Lower lobe of right lung (tissue), 2 donors: Measurements from ENCODE around the gene CACNA1D. TPM values are rescaled to one million over a fixed set of nuclear protein-coding genes. Genes with fewer than 3 reads are reported as not detected.

Experiments
- ATAC-seq, 2 donors: fragments of 200-7000 bp; cut with Tn5 transposase; one replicate each; pipeline ENCODE4 v1.9.1; 2020 to 2022; ENCODE audit warnings: mild to moderate bottlenecking in 2 of 2, moderate library complexity in 2 of 2
- DNase-seq: peaks from one replicate; pipeline ENCODE4 v3.0.0-alpha.2; 2020
- H3K27ac ChIP-seq: fragments of 200-600 bp; one replicate; pipeline ENCODE4 v1.8.0; 2022
- H3K27me3 ChIP-seq: fragments of 200-600 bp; one replicate; pipeline ENCODE4 v1.8.0; 2022; ENCODE audit warnings: low read depth
- H3K36me3 ChIP-seq: fragments of 200-600 bp; one replicate; pipeline ENCODE4 v1.8.0; 2022; ENCODE audit warnings: mild to moderate bottlenecking
- H3K4me1 ChIP-seq: fragments of 200-600 bp; one replicate; pipeline ENCODE4 v1.8.0; 2022
- H3K4me3 ChIP-seq: fragments of 200-600 bp; one replicate; pipeline ENCODE4 v1.8.0; 2022; ENCODE audit warnings: mild to moderate bottlenecking
- H3K9me3 ChIP-seq: fragments of 200-600 bp; one replicate; pipeline ENCODE4 v1.8.0; 2022
- intact Hi-C: fragments of 100-400 bp; cut with DNase I; formaldehyde crosslinking; loops from one replicate; pipeline ENCODE4 v1.11.0; 2022
- total RNA-seq: library from RNA; stranded (reverse); fragmentation: NEBNext Ultra II Directional; extraction: Animal tissue kit (Norgen Biotek cat#: 25700); gene quantifications from one replicate; pipeline ENCODE4 v1.2.1, GENCODE V29; 2021
- TF ChIP-seq, protein P1 (sequence below): fragments of 200-600 bp; IDR thresholded peaks from one replicate; pipeline ENCODE4 v1.8.0; 2022; ENCODE audit warnings: antibody characterized with exemption, mild to moderate bottlenecking
- donor health status: DM: no; HTN: yes; CAD: no; lungs with severe emphysema.

CACNA1D gene
- total RNA-seq, 1 donor from 2014 or later, result 33.6 TPM

DNA sequence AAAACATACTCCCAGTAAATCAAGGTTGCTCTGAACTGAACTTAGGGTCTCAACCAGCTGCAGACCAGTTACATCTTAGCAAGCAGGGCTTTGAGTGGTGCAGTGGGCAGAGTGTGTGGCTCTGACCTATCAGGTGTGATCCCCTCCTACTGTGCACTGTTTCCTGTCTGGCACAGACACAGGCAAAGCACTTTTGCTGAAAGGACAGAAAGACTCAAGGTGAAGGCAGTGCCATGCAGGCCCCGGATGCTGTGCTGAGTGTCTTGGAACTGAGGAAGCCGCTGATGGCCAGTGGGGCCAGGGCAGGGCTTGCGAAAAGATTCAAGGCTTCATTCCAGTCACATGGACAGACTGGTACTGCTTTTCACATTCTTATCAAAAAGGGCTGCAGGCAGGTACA lies 85.2 kb downstream of the CACNA1D start:
- TF ChIP-seq, protein P1, sequence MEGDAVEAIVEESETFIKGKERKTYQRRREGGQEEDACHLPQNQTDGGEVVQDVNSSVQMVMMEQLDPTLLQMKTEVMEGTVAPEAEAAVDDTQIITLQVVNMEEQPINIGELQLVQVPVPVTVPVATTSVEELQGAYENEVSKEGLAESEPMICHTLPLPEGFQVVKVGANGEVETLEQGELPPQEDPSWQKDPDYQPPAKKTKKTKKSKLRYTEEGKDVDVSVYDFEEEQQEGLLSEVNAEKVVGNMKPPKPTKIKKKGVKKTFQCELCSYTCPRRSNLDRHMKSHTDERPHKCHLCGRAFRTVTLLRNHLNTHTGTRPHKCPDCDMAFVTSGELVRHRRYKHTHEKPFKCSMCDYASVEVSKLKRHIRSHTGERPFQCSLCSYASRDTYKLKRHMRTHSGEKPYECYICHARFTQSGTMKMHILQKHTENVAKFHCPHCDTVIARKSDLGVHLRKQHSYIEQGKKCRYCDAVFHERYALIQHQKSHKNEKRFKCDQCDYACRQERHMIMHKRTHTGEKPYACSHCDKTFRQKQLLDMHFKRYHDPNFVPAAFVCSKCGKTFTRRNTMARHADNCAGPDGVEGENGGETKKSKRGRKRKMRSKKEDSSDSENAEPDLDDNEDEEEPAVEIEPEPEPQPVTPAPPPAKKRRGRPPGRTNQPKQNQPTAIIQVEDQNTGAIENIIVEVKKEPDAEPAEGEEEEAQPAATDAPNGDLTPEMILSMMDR, result no peak
- intact Hi-C loops, result no loop called here

DNA sequence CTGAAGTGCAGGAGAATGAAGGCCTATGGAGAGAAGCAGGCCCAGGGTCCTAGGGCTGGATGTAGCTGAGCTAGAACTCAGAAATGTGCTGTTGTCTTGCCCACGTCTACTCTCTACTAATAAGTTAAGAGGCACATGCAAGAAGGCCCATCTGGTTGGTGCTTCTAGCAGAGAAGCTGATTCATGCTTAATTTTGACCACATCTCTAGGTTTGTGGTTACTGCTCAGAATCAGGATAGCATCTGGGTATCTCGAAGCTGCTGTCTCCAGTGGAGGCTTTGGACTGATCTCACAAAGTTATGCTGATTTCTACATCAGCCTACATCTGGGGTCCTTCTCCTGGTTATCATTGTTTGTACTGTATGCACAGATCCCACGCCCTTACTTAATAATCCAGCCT lies 87.3 kb downstream of the CACNA1D start:
- Histone ChIP-seq H3K36me3 (no peaks in the 10 kb centered on the region), H3K4me1 (no peaks in the 10 kb centered on the region), H3K4me3 (no peak overlapping the region), H3K27ac (no peak overlapping the region), H3K27me3 (no peaks in the 10 kb centered on the region), H3K9me3 (no peaks in the 10 kb centered on the region)
- intact Hi-C loops, result no loop called here
- no peak for DNase-seq
- ATAC-seq, result no peak
- TF ChIP-seq, protein P1, result no peak

More for the DNA sequence above, 85.2 kb downstream of the CACNA1D start:
- Histone ChIP-seq H3K9me3 (no peaks in the 10 kb centered on the region), H3K36me3 (no peaks in the 10 kb centered on the region), H3K27ac (no peak overlapping the region), H3K27me3 (no peaks in the 10 kb centered on the region), H3K4me3 (no peak overlapping the region), H3K4me1 (no peaks in the 10 kb centered on the region)
- DNase-seq, result no peak
- no peak for ATAC-seq

DNA sequence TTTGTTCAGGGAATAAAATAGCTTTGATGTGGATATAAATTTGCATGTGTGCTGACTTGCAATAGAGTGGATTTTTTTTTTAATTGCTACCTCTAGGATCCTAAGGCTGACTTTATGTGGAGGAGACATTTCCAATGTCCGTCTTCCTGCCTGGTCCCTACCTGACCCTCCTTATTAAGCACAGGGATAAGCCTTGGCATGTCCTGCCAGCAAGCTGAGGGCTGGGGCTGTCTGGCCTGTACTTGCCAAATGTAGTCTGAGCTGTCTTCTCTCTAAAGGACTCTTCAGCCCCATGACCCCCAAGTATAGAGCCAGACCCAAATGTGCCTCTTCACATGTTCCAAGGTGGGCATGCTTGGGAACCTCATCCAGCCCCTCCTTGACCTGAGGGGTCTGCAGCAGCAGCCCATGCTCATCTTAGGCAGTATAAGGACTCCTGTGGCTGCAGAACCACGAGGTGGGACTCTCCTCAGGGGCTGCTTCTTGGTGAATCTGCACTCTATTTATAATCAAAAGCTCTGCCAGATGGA lies 88.8 kb downstream of the CACNA1D start:
- intact Hi-C loops, result no loop called here
- TF ChIP-seq, protein P1, result no peak
- Histone ChIP-seq H3K27me3 (no peaks in the 10 kb centered on the region), H3K4me3 (no peak overlapping the region), H3K4me1 (no peaks in the 10 kb centered on the region), H3K9me3 (no peaks in the 10 kb centered on the region), H3K27ac (no peak overlapping the region), H3K36me3 (no peaks in the 10 kb centered on the region)
- DNase-seq (no peak), ATAC-seq (no peak)

DNA sequence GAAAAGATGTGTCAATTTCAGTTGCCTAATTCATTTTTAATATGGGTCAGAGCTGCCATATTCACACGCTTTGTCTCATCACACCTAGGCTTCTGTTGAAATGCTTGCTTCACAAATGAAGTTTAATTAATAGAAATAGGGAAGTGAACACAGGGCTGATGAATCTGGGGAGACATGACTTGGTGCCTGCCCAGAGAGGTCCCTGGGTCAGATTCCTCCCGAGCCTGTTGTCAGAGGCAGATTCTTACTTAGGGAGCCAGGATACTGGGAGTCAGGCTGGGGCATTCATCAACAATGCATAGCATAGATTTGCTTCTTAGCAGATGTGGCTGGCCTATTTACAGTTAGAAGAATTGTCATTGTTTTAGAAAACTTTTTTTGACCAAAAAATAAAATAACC lies 90.6 kb downstream of the CACNA1D start:
- H3K36me3 ChIP-seq, result no peaks in the 10 kb centered on the region
- H3K27ac ChIP-seq, result no peak overlapping the region
- H3K4me1 ChIP-seq, result no peaks in the 10 kb centered on the region
- TF ChIP-seq, protein P1, result no peak
- H3K9me3 ChIP-seq, result no peaks in the 10 kb centered on the region
- H3K4me3 ChIP-seq, result no peak overlapping the region
- DNase-seq (no peak), ATAC-seq (no peak)
- intact Hi-C loops, result no loop called here
- H3K27me3 ChIP-seq, result no peaks in the 10 kb centered on the region

DNA sequence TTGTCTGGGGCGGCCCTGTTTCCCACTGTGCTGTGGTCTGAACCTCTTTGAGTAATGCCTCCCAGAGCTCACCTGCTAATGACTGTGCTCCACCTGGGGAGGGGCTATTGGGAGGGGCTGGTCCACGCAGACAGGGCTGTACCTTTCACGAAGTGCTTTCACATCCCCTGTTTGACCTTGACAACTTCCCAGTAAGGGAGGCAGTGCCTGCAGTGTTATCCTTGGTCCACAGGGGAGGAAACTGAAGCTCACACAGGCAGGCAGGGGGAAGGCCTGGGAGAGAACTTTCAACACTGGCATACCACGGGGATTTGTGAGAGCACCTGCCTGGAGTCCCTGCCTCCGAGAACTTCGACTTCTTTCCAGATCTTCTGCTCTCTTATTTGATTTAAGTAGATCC lies 91.2 kb downstream of the CACNA1D start:
- Histone ChIP-seq H3K27ac (no peak overlapping the region), H3K36me3 (no peaks in the 10 kb centered on the region), H3K27me3 (no peaks in the 10 kb centered on the region), H3K4me3 (no peak overlapping the region), H3K9me3 (no peaks in the 10 kb centered on the region), H3K4me1 (no peaks in the 10 kb centered on the region)
- intact Hi-C loops, result no loop called here
- DNase-seq, result no peak
- TF ChIP-seq, protein P1, result no peak
- ATAC-seq, result no peak

DNA sequence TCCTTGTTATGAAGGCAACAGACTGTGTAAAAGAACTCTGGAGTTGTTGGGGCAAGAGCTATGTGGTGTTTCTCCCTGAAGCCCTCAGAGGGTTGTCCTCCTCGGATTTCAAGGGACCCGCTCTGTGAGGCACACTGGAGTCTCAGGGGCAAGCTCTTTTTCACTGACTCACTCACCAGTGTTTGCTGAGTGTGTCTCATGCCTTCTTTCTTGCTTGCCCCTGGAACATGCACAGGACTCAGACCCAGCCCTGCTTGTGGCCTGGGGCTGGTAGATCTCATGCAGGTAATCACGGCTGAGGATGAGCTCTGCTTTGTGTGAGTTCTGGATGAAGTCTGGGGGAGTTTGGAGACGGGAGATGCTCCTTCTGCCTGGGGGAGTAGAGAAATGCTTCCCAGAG lies 93.7 kb downstream of the CACNA1D start:
- intact Hi-C loops, result no loop called here
- ATAC-seq, result no peak
- TF ChIP-seq, protein P1, result no peak

More for the DNA sequence above, 93.7 kb downstream of the CACNA1D start:
- Histone ChIP-seq H3K36me3 (no peaks in the 10 kb centered on the region), H3K4me1 (no peaks in the 10 kb centered on the region), H3K4me3 (no peak overlapping the region), H3K27ac (no peak overlapping the region), H3K27me3 (no peaks in the 10 kb centered on the region), H3K9me3 (no peaks in the 10 kb centered on the region)
- no peak for DNase-seq
